Measurements from ENCODE around the gene PGGHG.

DNA sequence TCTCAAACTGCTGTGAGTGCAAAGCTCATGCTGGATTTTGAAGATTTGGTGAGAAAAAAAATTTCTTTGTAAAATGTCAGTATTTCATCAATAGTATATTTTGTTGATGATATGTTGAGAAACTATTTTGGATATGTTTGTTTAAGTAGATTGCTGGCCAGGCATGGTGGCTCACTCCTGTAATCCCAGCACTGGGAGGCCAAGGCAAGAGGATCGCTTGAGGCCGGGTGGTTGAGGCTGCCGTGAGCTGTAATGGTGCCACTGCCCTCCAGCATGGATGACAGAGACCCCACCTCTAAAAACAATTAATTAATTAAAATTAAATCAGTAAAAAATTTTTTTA, 38.6 kb downstream of the PGGHG start:
- TF ChIP-seq, protein P1, sequence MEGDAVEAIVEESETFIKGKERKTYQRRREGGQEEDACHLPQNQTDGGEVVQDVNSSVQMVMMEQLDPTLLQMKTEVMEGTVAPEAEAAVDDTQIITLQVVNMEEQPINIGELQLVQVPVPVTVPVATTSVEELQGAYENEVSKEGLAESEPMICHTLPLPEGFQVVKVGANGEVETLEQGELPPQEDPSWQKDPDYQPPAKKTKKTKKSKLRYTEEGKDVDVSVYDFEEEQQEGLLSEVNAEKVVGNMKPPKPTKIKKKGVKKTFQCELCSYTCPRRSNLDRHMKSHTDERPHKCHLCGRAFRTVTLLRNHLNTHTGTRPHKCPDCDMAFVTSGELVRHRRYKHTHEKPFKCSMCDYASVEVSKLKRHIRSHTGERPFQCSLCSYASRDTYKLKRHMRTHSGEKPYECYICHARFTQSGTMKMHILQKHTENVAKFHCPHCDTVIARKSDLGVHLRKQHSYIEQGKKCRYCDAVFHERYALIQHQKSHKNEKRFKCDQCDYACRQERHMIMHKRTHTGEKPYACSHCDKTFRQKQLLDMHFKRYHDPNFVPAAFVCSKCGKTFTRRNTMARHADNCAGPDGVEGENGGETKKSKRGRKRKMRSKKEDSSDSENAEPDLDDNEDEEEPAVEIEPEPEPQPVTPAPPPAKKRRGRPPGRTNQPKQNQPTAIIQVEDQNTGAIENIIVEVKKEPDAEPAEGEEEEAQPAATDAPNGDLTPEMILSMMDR (IDR thresholded peaks at IDR 0.05), result no peak
- TF ChIP-seq ZFX (IDR thresholded peaks at IDR 0.05; ENCODE audit: borderline replicate concordance), result no peak

Data from 22Rv1 (cell line).